Raji (cell line): ENCODE data around the gene KIAA1217.

Experiments used
- POLR2A ChIP-seq: IDR thresholded peaks from 2 replicates; pipeline ENCODE4 v1.6.1; 2011; ENCODE audit warnings: low read depth, low read length, control low read depth; ENCODE audit not compliant: insufficient read depth

KIAA1217 gene

DNA sequence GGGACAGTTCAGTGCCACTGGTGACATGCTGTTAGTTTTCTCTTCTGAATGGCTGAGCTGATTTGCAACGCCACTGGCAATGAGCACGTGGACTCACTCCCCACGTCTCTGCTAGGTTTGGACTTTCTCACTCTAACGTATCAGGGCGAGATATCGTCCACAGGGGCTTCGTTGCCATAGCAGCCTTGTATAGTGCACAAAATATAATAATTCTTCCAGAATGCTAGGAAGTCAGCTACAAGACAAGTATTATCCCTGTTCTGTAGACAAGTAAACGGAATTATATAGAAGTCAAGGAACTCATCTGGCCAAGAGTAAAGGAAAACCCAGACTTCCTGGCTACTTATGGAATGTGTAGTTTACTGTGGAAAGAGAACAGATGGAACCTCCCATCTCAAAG lies 288.0 kb downstream of the KIAA1217 start:
- TF ChIP-seq POLR2A: no peak

DNA sequence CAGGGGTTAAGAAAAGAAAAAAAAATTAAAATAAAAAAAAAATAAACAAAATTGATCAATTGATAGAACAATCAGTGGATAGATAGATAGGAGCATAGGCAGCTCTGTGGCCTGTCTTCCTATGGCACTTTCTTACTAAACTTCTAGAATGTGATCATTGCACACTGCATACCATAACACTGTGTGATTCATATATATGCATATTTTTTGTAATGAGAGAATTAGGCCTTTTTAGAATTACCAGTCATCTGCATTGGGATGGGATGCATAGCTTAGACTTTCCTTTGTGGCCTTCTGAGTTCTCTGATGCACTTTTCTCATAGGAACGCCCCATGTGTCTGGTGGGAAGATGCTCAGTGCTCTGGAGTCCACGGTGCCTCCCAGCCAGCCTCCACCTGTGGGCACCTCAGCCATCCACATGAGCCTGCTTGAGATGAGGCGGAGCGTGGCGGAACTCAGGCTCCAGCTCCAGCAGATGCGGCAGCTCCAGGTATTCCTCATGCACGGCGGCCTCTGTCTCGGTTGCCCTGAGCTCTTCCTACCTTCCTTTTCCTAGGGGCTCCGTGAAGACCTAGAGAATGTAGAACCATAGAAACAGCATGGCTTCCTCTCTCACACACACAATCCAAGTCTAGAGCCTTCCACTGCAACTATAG lies 292.2 kb downstream of the KIAA1217 start:
- TF ChIP-seq POLR2A: no peak

DNA sequence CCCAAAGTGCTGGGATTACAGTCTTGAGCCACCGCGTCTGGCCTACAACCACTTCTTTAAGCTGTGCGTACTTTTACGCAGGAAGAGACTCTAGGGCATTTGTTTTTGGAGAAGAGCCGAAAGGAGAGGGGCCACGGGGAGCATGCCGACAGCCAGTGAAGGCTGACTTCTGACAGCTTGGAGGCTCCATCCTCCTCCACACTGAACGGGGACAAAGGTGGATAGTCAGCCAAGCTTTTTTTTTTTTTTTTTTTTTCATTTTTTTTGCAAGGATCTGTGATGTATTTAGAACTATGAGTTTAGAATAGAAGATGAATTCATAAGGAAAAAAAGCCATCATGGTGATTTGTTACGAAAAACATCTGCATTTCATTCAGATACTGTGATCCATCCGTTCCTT lies 293.1 kb downstream of the KIAA1217 start:
- TF ChIP-seq POLR2A: no peak

GRCh38 chr10:24502801-24503460 lies 294.0 kb downstream of the KIAA1217 start:
- no peak for TF ChIP-seq POLR2A

DNA sequence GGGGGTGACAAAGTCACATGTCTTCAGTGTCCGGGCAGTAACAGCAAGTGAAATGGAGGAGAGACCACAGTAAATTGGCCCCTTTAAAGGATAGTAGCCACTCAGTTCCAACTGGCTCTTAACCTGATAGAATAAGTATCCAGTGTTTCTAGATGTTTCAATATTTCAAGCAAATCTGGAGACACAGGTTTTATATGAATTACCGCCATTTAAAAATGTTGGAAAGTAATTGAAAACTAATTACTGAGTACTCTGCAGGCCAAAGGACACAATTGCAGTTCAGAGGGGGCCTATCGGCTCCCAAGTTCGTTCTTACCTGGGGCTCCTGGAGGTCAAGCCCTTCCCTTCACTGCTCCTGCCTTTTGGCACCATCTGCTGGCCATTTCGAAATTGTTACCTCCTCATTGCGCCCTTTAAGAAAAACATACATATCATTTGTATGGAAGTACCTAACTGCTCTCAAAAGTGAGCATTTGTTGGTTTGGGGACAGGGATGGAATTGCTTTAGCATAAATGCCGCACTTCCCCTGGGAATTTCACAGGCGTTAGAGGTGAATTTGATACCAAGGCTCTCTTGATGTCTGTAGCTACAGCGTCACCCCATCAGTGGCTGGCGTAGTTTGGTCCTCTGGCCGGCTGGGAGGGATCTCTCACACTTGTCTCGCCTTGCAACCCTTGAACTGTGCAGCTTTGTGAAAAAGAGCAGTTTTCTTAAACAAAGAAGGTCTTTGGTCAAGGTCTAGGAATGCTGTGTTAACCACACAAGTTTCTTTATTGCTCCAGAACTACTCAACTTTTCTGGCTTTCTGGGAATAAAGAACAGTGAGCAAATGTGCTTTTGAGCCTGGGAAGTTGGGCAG lies 294.8 kb downstream of the KIAA1217 start:
- no peak for TF ChIP-seq POLR2A

DNA sequence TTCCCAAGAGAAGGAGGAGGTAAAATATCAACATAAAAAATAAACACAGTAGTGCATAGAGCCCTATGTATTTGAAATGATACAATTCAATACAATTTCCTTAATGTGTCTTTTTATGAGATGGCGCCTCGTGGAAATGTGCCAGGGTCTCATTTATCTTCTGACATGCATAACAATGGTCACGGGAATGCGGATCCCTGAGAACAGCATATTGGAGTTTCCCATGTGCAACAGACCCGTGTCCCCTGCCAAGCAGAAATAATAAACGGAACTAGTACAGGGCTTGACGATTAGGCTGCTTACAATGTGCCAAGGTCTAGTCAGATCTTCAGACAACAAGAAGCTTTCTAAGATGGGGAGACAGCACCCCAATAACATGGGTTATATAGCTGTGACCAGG lies 296.8 kb downstream of the KIAA1217 start:
- TF ChIP-seq POLR2A: no peak

- TF ChIP-seq POLR2A: no peak
These were observed 304.2 kb downstream of the KIAA1217 start for GRCh38 chr10:24513155-24513554.

DNA sequence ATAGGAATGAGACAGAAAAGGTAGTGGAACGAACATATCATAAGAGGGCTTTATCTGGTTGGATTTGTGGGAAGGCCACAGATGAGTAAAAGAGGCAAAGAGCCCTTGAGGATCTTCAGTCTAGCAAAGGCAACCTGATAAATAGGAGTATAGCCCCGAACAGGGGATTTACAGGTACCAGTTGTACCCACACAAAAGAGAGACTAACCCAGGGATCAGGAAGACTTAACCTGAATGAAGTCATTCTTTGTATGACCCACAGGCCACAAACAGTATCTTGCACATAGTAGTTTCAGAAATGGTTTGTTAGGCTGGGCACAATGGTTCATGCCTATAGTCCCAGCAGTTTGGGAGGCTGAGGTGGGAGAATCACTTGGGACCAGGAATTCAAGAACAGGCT lies 306.5 kb downstream of the KIAA1217 start:
- no peak for TF ChIP-seq POLR2A

GRCh38 chr10:24518411-24518810 lies 309.5 kb downstream of the KIAA1217 start:
- no peak for TF ChIP-seq POLR2A

GRCh38 chr10:24518981-24519597 lies 310.2 kb downstream of the KIAA1217 start:
- no peak for TF ChIP-seq POLR2A

- no peak for TF ChIP-seq POLR2A
These were observed 311.0 kb downstream of the KIAA1217 start for GRCh38 chr10:24519950-24520349.

- TF ChIP-seq POLR2A: no peak
These were observed 315.4 kb downstream of the KIAA1217 start for GRCh38 chr10:24524314-24524713.

DNA sequence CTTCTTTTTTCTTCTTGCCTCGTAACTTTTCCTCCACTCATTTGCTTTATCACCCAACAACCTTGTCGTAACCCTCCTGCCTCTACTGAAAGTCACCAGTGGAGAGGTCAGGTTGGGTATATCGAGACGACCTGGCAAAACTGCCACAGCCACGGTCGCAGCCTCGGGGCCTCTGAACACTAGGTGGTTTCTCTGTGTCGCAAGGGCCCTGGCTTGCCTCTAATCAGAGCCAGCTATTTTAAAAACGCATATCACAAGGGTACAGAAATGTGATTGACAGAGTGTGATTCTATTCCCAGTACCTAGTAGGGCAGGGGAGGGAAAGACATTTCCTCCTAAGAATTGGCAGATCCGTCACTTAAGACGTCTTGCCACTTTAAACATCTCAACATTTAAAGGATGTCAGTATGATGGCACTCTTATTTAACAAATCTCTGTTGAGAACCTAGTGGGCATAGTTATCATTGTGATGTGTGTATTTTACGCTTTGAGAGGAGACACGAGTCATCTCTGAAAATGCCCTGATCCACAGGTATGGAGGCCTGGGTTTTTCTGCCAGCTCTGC lies 317.2 kb downstream of the KIAA1217 start:
- no peak for TF ChIP-seq POLR2A

DNA sequence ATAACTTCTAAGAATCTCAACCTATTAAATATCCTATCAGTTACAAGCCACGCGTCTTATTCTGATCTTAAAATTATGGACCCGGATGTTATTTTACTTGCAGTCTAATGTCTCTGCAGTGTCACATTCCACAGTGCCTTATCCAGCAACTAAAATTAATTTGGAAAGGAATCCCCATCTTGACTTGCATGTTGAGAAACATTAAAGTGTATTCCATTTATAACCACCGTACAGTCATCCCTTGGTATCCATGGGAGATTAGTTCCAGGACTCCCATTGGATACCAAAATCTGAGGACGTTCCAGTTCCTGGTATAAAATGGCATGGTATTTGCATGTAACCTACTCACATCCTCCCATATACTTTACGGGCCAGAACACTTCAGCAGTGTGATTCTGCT lies 320.0 kb downstream of the KIAA1217 start:
- TF ChIP-seq POLR2A: no peak

DNA sequence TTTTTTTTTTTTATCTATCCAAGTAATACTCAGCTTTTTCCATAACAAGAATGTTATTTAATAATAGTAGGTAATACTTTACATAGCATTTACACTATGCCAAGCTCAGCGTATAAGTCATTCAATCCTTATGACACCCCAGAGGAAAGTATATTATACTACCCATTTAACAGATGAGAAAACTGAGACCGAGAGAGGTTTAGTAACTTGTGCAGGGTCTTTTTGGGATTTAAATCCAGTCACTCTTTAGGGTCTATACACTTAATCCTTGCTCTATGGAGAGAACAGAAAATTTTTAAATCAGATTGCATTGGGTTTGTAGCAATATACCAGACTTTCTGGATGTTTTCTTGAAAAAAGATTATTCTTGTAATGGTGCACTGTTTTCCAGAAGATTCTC lies 322.5 kb downstream of the KIAA1217 start:
- no peak for TF ChIP-seq POLR2A
